ENCODE measurements around the gene SOS2. TPM values are rescaled to one million over a fixed set of nuclear protein-coding genes. Genes with fewer than 3 reads are reported as not detected.

Gene SOS2
- total and polyA plus RNA-seq, 2 of the 4 experiments (the other 2 are of a cell fraction): 6.3 to 10.9 TPM

DNA sequence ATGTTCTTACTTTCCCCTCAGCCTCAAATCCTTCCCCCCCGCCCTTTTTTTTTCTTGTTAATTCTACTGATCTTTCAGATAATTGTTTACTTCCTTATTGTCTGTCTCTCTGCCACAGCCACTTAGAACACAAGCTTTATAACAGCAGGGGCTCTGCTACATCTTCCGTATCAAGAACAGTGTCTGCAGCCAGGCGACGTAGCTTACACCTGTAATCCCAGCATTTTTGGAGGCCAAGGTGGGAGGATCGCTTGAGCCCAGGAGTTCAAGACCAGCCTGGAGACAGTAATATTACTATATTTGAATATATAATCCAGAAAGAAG, 5.4 kb downstream of the SOS2 start:
- Histone ChIP-seq H3K4me2 (ENCODE audit: low read depth, low read length) (no peak overlapping the region; the same call in 1 of the 2 replicates), H3K79me1 (ENCODE audit: low read depth in 1 of 2, low read length in 2 of 2) (peaks cover 5 to 77% of the 10 kb centered on the region in 2 experiments; a peak in 2 of 4 replicates), H4K91ac (ENCODE audit: insufficient read depth, low read depth, low read length) (no peak overlapping the region), H3K27ac (ENCODE audit: insufficient read depth, low read length) (no peak overlapping the region), H3K9me1 (ENCODE audit: insufficient read depth, low read length) (no peaks in the 10 kb centered on the region), H2BK120ac (ENCODE audit: low read depth, low read length) (no peak overlapping the region), H4K5ac (ENCODE audit: low read depth, low read length) (no peak overlapping the region), H3K9ac (ENCODE audit: low read depth, low read length) (no peak overlapping the region), H4K20me1 (ENCODE audit: insufficient read depth, low read length) (peaks cover 53% of the 10 kb centered on the region), H3K23ac (ENCODE audit: low read depth, low read length) (no peak overlapping the region; the same call in 1 of the 2 replicates), H2BK20ac (ENCODE audit: low read depth, low read length) (no peak overlapping the region), H3K4ac (ENCODE audit: low read depth, low read length) (no peak overlapping the region), H2BK15ac (ENCODE audit: low read depth, low read length) (no peak overlapping the region), H3K18ac (ENCODE audit: low read depth, low read length) (no peak overlapping the region), H4K8ac (ENCODE audit: low read depth in 2 of 2, low read length in 2 of 2) (no peak overlapping the region), H3K27me3 (ENCODE audit: control insufficient read depth, insufficient read depth, low read length) (no peaks in the 10 kb centered on the region), H3K9me3 (ENCODE audit: control insufficient read depth, insufficient read depth, low read length) (no peaks in the 10 kb centered on the region), H3K14ac (replicated peaks; ENCODE audit: low read depth, low read length) (no peak overlapping the region), H3K4me3 (ENCODE audit: insufficient read depth, low read depth, low read length) (no peak overlapping the region), H2AK5ac (ENCODE audit: low read depth, low read length) (no peak overlapping the region), H2AK9ac (replicated peaks; ENCODE audit: low read depth, low read length, poor library complexity) (no peak overlapping the region), H2AFZ (replicated peaks; ENCODE audit: low read length, poor library complexity) (no peak overlapping the region), H3K56ac (ENCODE audit: extremely low read depth, insufficient read depth, low read length) (no peak overlapping the region), H3K36me3 (ENCODE audit: control insufficient read depth, insufficient read depth, low read length) (peaks cover 1% of the 10 kb centered on the region; the same call in 1 of the 2 replicates), H2BK5ac (ENCODE audit: low read depth, low read length, poor library complexity, severe bottlenecking) (no peak overlapping the region), H3K4me1 (ENCODE audit: control insufficient read depth, insufficient read depth, low read length) (peaks cover 2% of the 10 kb centered on the region; the same call in 1 of the 2 replicates)
- no peak for TF ChIP-seq MAFK (IDR thresholded peaks at IDR 0.05; ENCODE audit: low read depth, low read length)
- no peak for TF ChIP-seq CEBPB (IDR thresholded peaks at IDR 0.05; ENCODE audit: low read depth, low read length)
- TF ChIP-seq BHLHE40 (IDR thresholded peaks at IDR 0.05; ENCODE audit: low read depth, low read length): no peak
- ATAC-seq (ENCODE audit: low read depth) (no peak), DNase-seq (no peak)
- dilution Hi-C loops (cut with HindIII; ENCODE audit: low sequenced_read_pairs, unreplicated experiment): no loop called here
- no TSS peak for BruUV-seq (replicated peaks)
- CTCF ChIA-PET: no interaction called here
- POLR2A ChIA-PET (ENCODE audit: unreplicated experiment): no interaction called here
- intact Hi-C loops (cut with micrococcal nuclease): no loop called here
- WGBS, 2 experiments (ENCODE audit: extremely low coverage in 2 of 2, insufficient read length in 1 of 2): 75% methylated on average over 1 of the region's 5 CpGs; no CpG with 5 or more reads in 1 of the 2 experiments
- in situ Hi-C loops (cut with MboI; ENCODE audit: low sequenced_read_pairs): no loop called here
